ENCODE results near the gene GIMAP5. TPM values are rescaled to one million over a fixed set of nuclear protein-coding genes. Genes with fewer than 3 reads are reported as not detected.
A peak's percentile ranks its signal among the peaks of the same experiment; 100 is the strongest.

The GIMAP5 gene
- total and polyA plus RNA-seq, 4 donors, result 1.5 to 20.1 (median 5.8) TPM

DNA sequence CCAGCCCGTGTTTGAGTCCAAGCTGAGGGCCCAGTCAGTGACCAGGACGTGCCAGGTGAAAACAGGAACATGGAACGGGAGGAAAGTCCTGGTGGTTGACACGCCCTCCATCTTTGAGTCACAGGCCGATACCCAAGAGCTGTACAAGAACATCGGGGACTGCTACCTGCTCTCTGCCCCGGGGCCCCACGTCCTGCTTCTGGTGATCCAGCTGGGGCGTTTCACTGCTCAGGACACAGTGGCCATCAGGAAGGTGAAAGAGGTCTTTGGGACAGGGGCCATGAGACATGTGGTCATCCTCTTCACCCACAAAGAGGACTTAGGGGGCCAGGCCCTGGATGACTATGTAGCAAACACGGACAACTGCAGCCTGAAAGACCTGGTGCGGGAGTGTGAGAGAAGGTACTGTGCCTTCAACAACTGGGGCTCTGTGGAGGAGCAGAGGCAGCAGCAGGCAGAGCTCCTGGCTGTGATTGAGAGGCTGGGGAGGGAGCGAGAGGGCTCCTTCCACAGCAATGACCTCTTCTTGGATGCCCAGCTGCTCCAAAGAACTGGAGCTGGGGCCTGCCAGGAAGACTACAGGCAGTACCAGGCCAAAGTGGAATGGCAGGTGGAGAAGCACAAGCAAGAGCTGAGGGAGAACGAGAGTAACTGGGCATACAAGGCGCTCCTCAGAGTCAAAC lies 5.2 kb downstream of the GIMAP5 start:
- H3K9me3 ChIP-seq (ENCODE audit: control insufficient read depth, insufficient read depth, low read length), result no peaks in the 10 kb centered on the region
- no peak overlapping the region for H3K4me3 ChIP-seq (ENCODE audit: low read depth, low read length)
- H3K27me3 ChIP-seq (ENCODE audit: control insufficient read depth, insufficient read depth, low read length), result no peaks in the 10 kb centered on the region
- no peaks in the 10 kb centered on the region for H3K36me3 ChIP-seq (ENCODE audit: control insufficient read depth, insufficient read depth, low read length)
- H3K27ac ChIP-seq (ENCODE audit: low read depth, low read length), result no peak overlapping the region
- H3K4me1 ChIP-seq (ENCODE audit: control insufficient read depth, insufficient read depth, low read length), result peaks cover 4% of the 10 kb centered on the region
- 92% methylated on average over 13 of the region's 14 CpGs for WGBS (ENCODE audit: insufficient coverage)
- no peak for DNase-seq (ENCODE audit: low read depth in 4 of 6, low spot score in 6 of 6)

DNA sequence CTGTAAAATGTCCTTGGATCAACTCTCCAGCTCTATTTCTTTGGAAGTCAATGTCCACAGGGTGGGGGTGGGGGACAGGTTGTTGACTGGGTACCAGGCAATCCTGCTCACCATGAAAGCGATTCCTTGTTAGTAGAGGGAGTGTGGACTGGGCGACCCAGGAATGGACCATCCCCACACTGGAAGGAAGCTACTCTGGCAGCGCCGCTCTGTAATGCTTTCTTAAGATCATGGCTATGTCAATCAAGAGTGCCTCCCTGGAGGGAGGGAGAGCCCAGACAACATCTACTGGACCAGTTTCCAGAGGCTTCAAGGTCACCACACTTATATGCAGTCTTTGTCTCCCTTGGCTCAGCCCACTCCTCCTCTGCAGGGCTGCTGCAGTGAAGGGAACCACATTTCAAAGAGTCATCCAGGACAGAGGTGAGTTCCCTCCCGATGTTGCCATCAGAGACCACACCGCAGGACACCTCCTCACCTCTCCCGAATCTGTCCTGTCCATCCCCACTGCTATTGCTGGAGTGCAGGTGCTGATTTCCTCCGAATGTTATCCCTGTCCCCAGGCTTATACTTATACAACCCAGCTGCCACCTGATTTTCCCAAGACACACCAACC lies 6.9 kb downstream of the GIMAP5 start:
- Histone ChIP-seq H3K27me3 (ENCODE audit: control insufficient read depth, insufficient read depth, low read length) (no peaks in the 10 kb centered on the region), H3K4me3 (ENCODE audit: low read depth, low read length) (no peak overlapping the region), H3K9me3 (ENCODE audit: control insufficient read depth, insufficient read depth, low read length) (no peaks in the 10 kb centered on the region), H3K4me1 (ENCODE audit: control insufficient read depth, insufficient read depth, low read length) (peaks cover 4% of the 10 kb centered on the region), H3K36me3 (ENCODE audit: control insufficient read depth, insufficient read depth, low read length) (no peaks in the 10 kb centered on the region), H3K27ac (ENCODE audit: low read depth, low read length) (no peak overlapping the region)
- DNase-seq (ENCODE audit: low read depth in 4 of 6, low spot score in 6 of 6), result no peak
- 74% methylated on average over 6 of the region's 8 CpGs for WGBS (ENCODE audit: insufficient coverage)

DNA sequence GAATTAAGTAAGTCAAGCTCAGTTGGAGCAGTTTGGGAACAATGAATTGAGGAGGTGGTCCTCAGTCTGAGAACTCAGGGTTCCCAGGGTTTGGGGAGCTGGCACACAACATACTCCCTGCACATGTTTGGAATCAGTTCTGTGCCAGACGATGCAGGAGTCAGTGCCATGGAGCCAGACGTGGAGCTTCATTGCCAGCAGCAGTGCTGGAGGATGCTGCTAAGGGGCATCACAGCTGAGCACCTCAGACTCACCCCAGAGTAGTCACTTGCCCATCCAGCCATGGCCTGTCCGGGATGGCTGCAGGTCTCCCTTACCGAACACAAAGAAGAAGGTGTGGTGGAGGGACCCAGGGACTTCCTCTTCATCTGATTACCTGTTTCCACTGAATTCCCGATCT lies 7.9 kb downstream of the GIMAP5 start:
- no peak overlapping the region for H3K27ac ChIP-seq (ENCODE audit: low read depth, low read length)
- no peaks in the 10 kb centered on the region for H3K9me3 ChIP-seq (ENCODE audit: control insufficient read depth, insufficient read depth, low read length)
- peak in 1 of 6 donors; percentile 4 for DNase-seq (ENCODE audit: low read depth in 4 of 6, low spot score in 6 of 6)
- H3K36me3 ChIP-seq (ENCODE audit: control insufficient read depth, insufficient read depth, low read length), result no peaks in the 10 kb centered on the region
- 67% methylated on average over 5 of the region's 5 CpGs for whole genome bisulfite sequencing (ENCODE audit: insufficient coverage)
- no peaks in the 10 kb centered on the region for H3K27me3 ChIP-seq (ENCODE audit: control insufficient read depth, insufficient read depth, low read length)
- no peak overlapping the region for H3K4me3 ChIP-seq (ENCODE audit: low read depth, low read length)
- peaks cover 4% of the 10 kb centered on the region for H3K4me1 ChIP-seq (ENCODE audit: control insufficient read depth, insufficient read depth, low read length)

DNA sequence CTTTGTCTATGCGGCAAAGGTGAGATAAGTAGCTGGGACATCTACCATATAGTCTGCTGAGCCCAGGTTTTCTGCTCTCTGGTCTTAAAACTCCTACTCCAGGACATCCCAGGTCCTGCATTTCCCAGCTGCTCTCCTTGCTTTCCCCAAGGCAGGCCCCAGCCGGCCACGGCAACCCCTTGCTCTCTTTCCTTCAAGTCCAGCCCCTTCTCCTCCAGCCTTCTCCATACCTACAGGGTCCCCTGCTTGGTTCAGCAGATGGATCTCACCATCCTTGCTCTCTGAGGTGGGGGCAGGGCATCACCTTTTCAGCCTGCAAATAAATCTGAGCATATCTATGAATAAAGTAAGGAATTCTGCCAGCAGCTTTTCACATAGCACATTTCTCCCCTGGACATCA lies 8.7 kb downstream of the GIMAP5 start:
- H3K4me3 ChIP-seq (ENCODE audit: low read depth, low read length), result no peak overlapping the region
- no peak overlapping the region for H3K27ac ChIP-seq (ENCODE audit: low read depth, low read length)
- no peaks in the 10 kb centered on the region for H3K36me3 ChIP-seq (ENCODE audit: control insufficient read depth, insufficient read depth, low read length)
- 75% methylated on average over 3 of the region's 3 CpGs for WGBS (ENCODE audit: insufficient coverage)
- DNase-seq (ENCODE audit: low read depth in 4 of 6, low spot score in 6 of 6), result no peak
- no peaks in the 10 kb centered on the region for H3K9me3 ChIP-seq (ENCODE audit: control insufficient read depth, insufficient read depth, low read length)
- no peaks in the 10 kb centered on the region for H3K27me3 ChIP-seq (ENCODE audit: control insufficient read depth, insufficient read depth, low read length)
- H3K4me1 ChIP-seq (ENCODE audit: control insufficient read depth, insufficient read depth, low read length), result peaks cover 4% of the 10 kb centered on the region

DNA sequence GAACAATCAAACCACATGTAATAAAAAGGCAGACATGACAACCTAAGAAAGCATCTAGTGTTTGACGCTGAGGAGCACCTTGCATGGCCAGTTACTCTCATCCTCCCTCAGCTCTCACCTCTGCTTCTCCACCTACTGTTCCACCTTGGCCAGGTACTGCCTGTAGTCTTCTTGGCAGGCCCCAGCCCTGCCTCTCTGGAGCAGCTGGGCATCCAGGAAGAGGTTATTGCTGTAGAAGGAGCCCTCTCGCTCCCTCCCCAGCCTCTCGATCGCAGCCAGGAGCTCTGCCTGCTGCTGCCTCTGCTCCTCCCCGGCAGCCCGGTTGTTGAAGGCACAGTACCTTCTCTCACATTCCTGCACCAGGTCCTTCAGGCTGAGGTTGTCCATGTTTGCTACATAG lies 9.7 kb downstream of the GIMAP5 start:
- no peak for DNase-seq (ENCODE audit: low read depth in 4 of 6, low spot score in 6 of 6)
- Histone ChIP-seq H3K4me1 (ENCODE audit: control insufficient read depth, insufficient read depth, low read length) (peaks cover 4% of the 10 kb centered on the region), H3K27me3 (ENCODE audit: control insufficient read depth, insufficient read depth, low read length) (no peaks in the 10 kb centered on the region), H3K4me3 (ENCODE audit: low read depth, low read length) (no peak overlapping the region), H3K9me3 (ENCODE audit: control insufficient read depth, insufficient read depth, low read length) (no peaks in the 10 kb centered on the region), H3K36me3 (ENCODE audit: control insufficient read depth, insufficient read depth, low read length) (no peaks in the 10 kb centered on the region), H3K27ac (ENCODE audit: low read depth, low read length) (no peak overlapping the region)
- WGBS (ENCODE audit: insufficient coverage), result 100% methylated on average over 3 of the region's 6 CpGs

DNA sequence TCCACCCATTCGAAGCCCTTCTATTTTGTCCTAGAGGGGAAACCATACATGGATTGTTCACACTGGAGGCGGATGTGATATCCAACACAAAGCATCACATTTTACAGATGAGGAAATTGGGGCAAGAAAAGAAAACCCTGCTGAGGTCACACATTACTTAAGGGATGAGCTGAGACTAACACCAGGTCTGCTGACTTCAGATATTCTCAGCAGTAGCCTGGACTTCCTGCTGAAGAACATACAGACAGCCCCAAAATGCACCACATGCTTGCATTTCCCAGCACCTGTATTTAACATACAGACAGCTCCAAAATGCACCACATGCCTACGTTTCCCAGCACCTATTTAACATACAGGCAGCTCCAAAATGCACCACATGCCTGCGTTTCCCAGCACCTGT lies 11.2 kb downstream of the GIMAP5 start:
- no peaks in the 10 kb centered on the region for H3K9me3 ChIP-seq (ENCODE audit: control insufficient read depth, insufficient read depth, low read length)
- no peaks in the 10 kb centered on the region for H3K36me3 ChIP-seq (ENCODE audit: control insufficient read depth, insufficient read depth, low read length)
- H3K27ac ChIP-seq (ENCODE audit: low read depth, low read length), result no peak overlapping the region
- H3K27me3 ChIP-seq (ENCODE audit: control insufficient read depth, insufficient read depth, low read length), result no peaks in the 10 kb centered on the region
- H3K4me1 ChIP-seq (ENCODE audit: control insufficient read depth, insufficient read depth, low read length), result peaks cover under 1% of the 10 kb centered on the region
- no CpG with 5 or more reads among the region's 4 CpGs for WGBS (ENCODE audit: insufficient coverage)
- no peak for DNase-seq (ENCODE audit: low read depth in 4 of 6, low spot score in 6 of 6)
- H3K4me3 ChIP-seq (ENCODE audit: low read depth, low read length), result no peak overlapping the region

DNA sequence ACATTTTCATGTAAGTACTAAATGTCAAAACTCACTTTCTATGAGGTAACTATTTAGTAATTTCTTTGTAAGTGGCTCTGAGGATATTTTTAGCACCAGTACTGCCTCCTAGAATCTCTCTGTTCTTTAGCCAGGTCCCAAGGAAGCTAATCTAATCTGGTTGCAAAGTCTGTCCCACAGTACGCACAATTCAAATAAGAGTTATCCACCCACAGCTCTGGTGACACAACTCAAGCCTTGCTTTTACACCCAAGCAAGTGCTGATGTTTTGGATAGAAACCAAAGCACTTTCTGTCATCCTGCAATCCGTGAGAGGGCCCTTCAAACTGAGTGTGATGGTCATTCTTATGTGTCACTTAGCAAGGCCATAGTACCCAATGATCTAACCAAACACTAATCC lies 14.5 kb downstream of the GIMAP5 start:
- H3K4me1 ChIP-seq (ENCODE audit: control insufficient read depth, insufficient read depth, low read length), result no peaks in the 10 kb centered on the region
- 100% methylated on average over 1 of the region's 2 CpGs for WGBS (ENCODE audit: insufficient coverage)

GRCh38 chr7:150753239-150753638 lies 16.0 kb downstream of the GIMAP5 start:
- H3K4me3 ChIP-seq (ENCODE audit: low read depth, low read length), result no peak overlapping the region
- no peak overlapping the region for H3K27ac ChIP-seq (ENCODE audit: low read depth, low read length)
- no peaks in the 10 kb centered on the region for H3K36me3 ChIP-seq (ENCODE audit: control insufficient read depth, insufficient read depth, low read length)
- WGBS (ENCODE audit: insufficient coverage), result 75% methylated on average over 3 of the region's 6 CpGs
- no peaks in the 10 kb centered on the region for H3K27me3 ChIP-seq (ENCODE audit: control insufficient read depth, insufficient read depth, low read length)
- H3K9me3 ChIP-seq (ENCODE audit: control insufficient read depth, insufficient read depth, low read length), result no peaks in the 10 kb centered on the region
- H3K4me1 ChIP-seq (ENCODE audit: control insufficient read depth, insufficient read depth, low read length), result no peaks in the 10 kb centered on the region
- DNase-seq (ENCODE audit: low read depth in 4 of 6, low spot score in 6 of 6), result no peak

More for the DNA sequence above, 14.5 kb downstream of the GIMAP5 start:
- DNase-seq (ENCODE audit: low read depth in 4 of 6, low spot score in 6 of 6), result no peak
- Histone ChIP-seq H3K27me3 (ENCODE audit: control insufficient read depth, insufficient read depth, low read length) (no peaks in the 10 kb centered on the region), H3K27ac (ENCODE audit: low read depth, low read length) (no peak overlapping the region), H3K4me3 (ENCODE audit: low read depth, low read length) (no peak overlapping the region), H3K36me3 (ENCODE audit: control insufficient read depth, insufficient read depth, low read length) (no peaks in the 10 kb centered on the region), H3K9me3 (ENCODE audit: control insufficient read depth, insufficient read depth, low read length) (no peaks in the 10 kb centered on the region)

GRCh38 chr7:150753826-150754603 lies 16.8 kb downstream of the GIMAP5 start:
- no peaks in the 10 kb centered on the region for H3K27me3 ChIP-seq (ENCODE audit: control insufficient read depth, insufficient read depth, low read length)
- no peak overlapping the region for H3K27ac ChIP-seq (ENCODE audit: low read depth, low read length)
- no peaks in the 10 kb centered on the region for H3K9me3 ChIP-seq (ENCODE audit: control insufficient read depth, insufficient read depth, low read length)
- H3K4me1 ChIP-seq (ENCODE audit: control insufficient read depth, insufficient read depth, low read length), result no peaks in the 10 kb centered on the region
- H3K4me3 ChIP-seq (ENCODE audit: low read depth, low read length), result no peak overlapping the region
- peak in 2 of 6 donors; percentile 46 to 51 for DNase-seq (ENCODE audit: low read depth in 4 of 6, low spot score in 6 of 6)
- no peaks in the 10 kb centered on the region for H3K36me3 ChIP-seq (ENCODE audit: control insufficient read depth, insufficient read depth, low read length)
- 29% methylated on average over 1 of the region's 3 CpGs for WGBS (ENCODE audit: insufficient coverage)
